Measurements from ENCODE around the gene NT5DC2.

Gene NT5DC2

GRCh38 chr3:52533623-52534280 is at the start of gene NT5DC2:
TSS of gene NT5DC2 (minus strand) at chr3:52533857. CDS start at chr3:52533737, 120 bp downstream.
- DNase-seq = peak; percentile 57

- DNase-seq = no peak
Observed at GRCh38 chr3:52574056-52574965, 40.7 kb upstream of the NT5DC2 start.

GRCh38 chr3:52572221-52572620 is 38.6 kb upstream of the NT5DC2 start:
- DNase-seq = no peak

- no peak for DNase-seq
Observed at GRCh38 chr3:52570076-52570475, 36.4 kb upstream of the NT5DC2 start.

- no peak for DNase-seq
Observed at GRCh38 chr3:52568069-52568468, 34.4 kb upstream of the NT5DC2 start.

GRCh38 chr3:52563984-52564383 is 30.3 kb upstream of the NT5DC2 start:
- DNase-seq = no peak

- no peak for DNase-seq
Observed at GRCh38 chr3:52561028-52561747, 27.5 kb upstream of the NT5DC2 start.

- DNase-seq = no peak
Observed at GRCh38 chr3:52558436-52558835, 24.8 kb upstream of the NT5DC2 start.

- no peak for DNase-seq
Observed at GRCh38 chr3:52557011-52557960, 23.6 kb upstream of the NT5DC2 start.

- peak; percentile 9 for DNase-seq
Observed at GRCh38 chr3:52555056-52555455, 21.4 kb upstream of the NT5DC2 start.

- peak; percentile 64 for DNase-seq
Observed at GRCh38 chr3:52554026-52554755, 20.5 kb upstream of the NT5DC2 start.

- no peak for DNase-seq
Observed at GRCh38 chr3:52552089-52552488, 18.4 kb upstream of the NT5DC2 start.

- DNase-seq = no peak
Observed at GRCh38 chr3:52551118-52551517, 17.5 kb upstream of the NT5DC2 start.

- DNase-seq = no peak
Observed at GRCh38 chr3:52547143-52547542, 13.5 kb upstream of the NT5DC2 start.

GRCh38 chr3:52546111-52546901 is 12.6 kb upstream of the NT5DC2 start:
- no peak for DNase-seq

- DNase-seq = no peak
Observed at GRCh38 chr3:52544937-52545336, 11.3 kb upstream of the NT5DC2 start.

- DNase-seq = no peak
Observed at GRCh38 chr3:52541050-52541449, 7.4 kb upstream of the NT5DC2 start.

GRCh38 chr3:52539010-52539653 is 5.5 kb upstream of the NT5DC2 start:
- DNase-seq = no peak

- DNase-seq = no peak
Observed at GRCh38 chr3:52537726-52538421, 4.2 kb upstream of the NT5DC2 start.
